Rectal smooth muscle tissue (tissue), 1 donor: ENCODE measurements around the gene SCN3B.

ENCODE experiments used
- H3K27ac ChIP-seq: one replicate; pipeline ENCODE4 v1.7.0; 2013; ENCODE audit warnings: low read depth, low read length, inconsistent platforms
- H3K27me3 ChIP-seq: one replicate; pipeline ENCODE4 v1.7.0; 2013; ENCODE audit warnings: low read length; ENCODE audit not compliant: control insufficient read depth, insufficient read depth
- H3K36me3 ChIP-seq: one replicate; pipeline ENCODE4 v1.7.0; 2013; ENCODE audit warnings: low read length; ENCODE audit not compliant: control insufficient read depth, insufficient read depth
- H3K4me1 ChIP-seq: one replicate; pipeline ENCODE4 v1.7.0; 2013; ENCODE audit warnings: low read length; ENCODE audit not compliant: control insufficient read depth, insufficient read depth
- H3K4me3 ChIP-seq: one replicate; pipeline ENCODE4 v1.7.0; 2013; ENCODE audit warnings: low read length
- H3K9ac ChIP-seq: one replicate; pipeline ENCODE4 v1.7.0; 2013; ENCODE audit warnings: low read length

SCN3B gene

GRCh38 chr11:123652599-123652998 is 1.8 kb downstream of the SCN3B start:
- Histone ChIP-seq H3K27me3 (peaks cover 5% of the 10 kb centered on the region), H3K27ac (no peak overlapping the region), H3K9ac (no peak overlapping the region), H3K36me3 (no peaks in the 10 kb centered on the region), H3K4me1 (no peaks in the 10 kb centered on the region), H3K4me3 (no peak overlapping the region)

DNA sequence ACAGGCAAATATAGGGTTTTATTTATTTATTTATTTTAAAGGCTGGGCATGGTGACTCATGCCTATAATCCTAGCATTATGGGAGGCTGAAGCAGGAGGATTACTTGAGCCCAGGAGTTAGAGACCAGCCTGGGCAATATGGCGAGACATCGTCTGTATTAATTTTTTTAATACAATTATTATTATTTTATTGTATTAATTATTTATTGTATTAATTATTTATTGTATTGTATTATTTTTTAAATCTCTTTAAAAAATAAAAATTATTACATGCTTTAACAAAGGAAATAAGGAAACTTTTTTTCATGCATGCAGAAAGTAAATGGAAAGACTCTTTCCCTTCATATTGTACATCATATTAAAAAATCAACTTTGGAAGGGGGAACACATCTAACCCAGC is 3.5 kb downstream of the SCN3B start:
- Histone ChIP-seq H3K9ac (no peak overlapping the region), H3K4me3 (no peak overlapping the region), H3K27me3 (peaks cover 5% of the 10 kb centered on the region), H3K4me1 (no peaks in the 10 kb centered on the region), H3K27ac (no peak overlapping the region), H3K36me3 (no peaks in the 10 kb centered on the region)

GRCh38 chr11:123645286-123645975 is 9.0 kb downstream of the SCN3B start:
- H3K36me3 ChIP-seq = no peaks in the 10 kb centered on the region
- no peaks in the 10 kb centered on the region for H3K4me1 ChIP-seq
- H3K27ac ChIP-seq = no peak overlapping the region
- peaks cover 3% of the 10 kb centered on the region for H3K27me3 ChIP-seq
- H3K4me3 ChIP-seq = no peak overlapping the region
- H3K9ac ChIP-seq = no peak overlapping the region

GRCh38 chr11:123642435-123642834 is 12.0 kb downstream of the SCN3B start:
- no peak overlapping the region for H3K9ac ChIP-seq
- H3K4me3 ChIP-seq = no peak overlapping the region
- H3K27me3 ChIP-seq = no peaks in the 10 kb centered on the region
- no peaks in the 10 kb centered on the region for H3K36me3 ChIP-seq
- no peaks in the 10 kb centered on the region for H3K4me1 ChIP-seq
- H3K27ac ChIP-seq = no peak overlapping the region

- Histone ChIP-seq H3K27me3 (no peaks in the 10 kb centered on the region), H3K36me3 (no peaks in the 10 kb centered on the region), H3K4me3 (no peak overlapping the region), H3K27ac (no peak overlapping the region), H3K4me1 (no peaks in the 10 kb centered on the region), H3K9ac (no peak overlapping the region)
These were observed 13.0 kb downstream of the SCN3B start for GRCh38 chr11:123641495-123641840.

GRCh38 chr11:123640677-123641494 is 13.5 kb downstream of the SCN3B start:
- no peaks in the 10 kb centered on the region for H3K4me1 ChIP-seq
- no peak overlapping the region for H3K4me3 ChIP-seq
- no peaks in the 10 kb centered on the region for H3K36me3 ChIP-seq
- H3K27me3 ChIP-seq = no peaks in the 10 kb centered on the region
- H3K27ac ChIP-seq = no peak overlapping the region
- no peak overlapping the region for H3K9ac ChIP-seq

DNA sequence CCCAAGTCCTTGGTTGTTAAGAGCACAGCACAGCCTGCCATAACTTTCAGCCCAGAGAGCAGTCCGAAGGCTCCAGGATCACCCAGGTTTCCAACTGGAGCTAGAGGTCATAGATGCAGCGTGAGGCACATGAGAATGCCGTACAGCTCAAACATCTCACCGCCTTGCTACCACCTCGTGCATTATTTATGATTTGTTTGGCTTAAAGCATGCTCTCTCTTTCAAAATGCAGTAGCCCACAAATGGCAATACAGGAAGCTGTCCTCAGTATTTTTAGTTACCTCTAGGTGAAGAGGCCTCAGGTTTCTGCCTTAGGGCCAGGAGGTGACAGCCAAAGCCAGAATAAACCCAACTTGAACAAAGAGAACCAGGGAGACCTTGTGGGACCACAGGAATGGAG is 14.4 kb downstream of the SCN3B start:
- H3K4me1 ChIP-seq = no peaks in the 10 kb centered on the region
- H3K27ac ChIP-seq = no peak overlapping the region
- no peaks in the 10 kb centered on the region for H3K27me3 ChIP-seq
- H3K4me3 ChIP-seq = no peak overlapping the region
- no peak overlapping the region for H3K9ac ChIP-seq
- no peaks in the 10 kb centered on the region for H3K36me3 ChIP-seq

DNA sequence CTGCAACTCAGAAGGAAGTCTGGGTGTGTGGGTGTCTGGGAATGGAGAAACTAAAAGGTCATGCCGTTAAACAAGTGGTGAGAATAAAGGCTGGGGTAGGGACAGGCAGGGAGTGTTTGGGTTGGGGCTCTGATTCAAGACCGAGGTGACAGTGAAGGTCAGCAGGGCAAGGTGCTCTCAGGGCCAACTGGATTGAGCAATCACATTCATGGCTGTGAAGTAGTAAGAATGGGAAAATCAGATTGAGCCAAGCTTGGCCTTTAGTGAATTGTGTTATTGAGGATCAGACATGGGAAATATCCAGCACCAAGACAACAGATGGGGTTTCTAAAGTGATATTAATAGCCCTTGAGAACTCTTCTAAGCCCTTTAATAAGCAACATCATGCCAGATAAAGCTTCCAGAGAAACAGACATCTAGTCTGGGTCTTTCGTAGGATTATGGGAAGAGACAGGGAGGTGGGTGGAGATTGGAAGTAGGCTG is 24.3 kb downstream of the SCN3B start:
- no peaks in the 10 kb centered on the region for H3K4me1 ChIP-seq

DNA sequence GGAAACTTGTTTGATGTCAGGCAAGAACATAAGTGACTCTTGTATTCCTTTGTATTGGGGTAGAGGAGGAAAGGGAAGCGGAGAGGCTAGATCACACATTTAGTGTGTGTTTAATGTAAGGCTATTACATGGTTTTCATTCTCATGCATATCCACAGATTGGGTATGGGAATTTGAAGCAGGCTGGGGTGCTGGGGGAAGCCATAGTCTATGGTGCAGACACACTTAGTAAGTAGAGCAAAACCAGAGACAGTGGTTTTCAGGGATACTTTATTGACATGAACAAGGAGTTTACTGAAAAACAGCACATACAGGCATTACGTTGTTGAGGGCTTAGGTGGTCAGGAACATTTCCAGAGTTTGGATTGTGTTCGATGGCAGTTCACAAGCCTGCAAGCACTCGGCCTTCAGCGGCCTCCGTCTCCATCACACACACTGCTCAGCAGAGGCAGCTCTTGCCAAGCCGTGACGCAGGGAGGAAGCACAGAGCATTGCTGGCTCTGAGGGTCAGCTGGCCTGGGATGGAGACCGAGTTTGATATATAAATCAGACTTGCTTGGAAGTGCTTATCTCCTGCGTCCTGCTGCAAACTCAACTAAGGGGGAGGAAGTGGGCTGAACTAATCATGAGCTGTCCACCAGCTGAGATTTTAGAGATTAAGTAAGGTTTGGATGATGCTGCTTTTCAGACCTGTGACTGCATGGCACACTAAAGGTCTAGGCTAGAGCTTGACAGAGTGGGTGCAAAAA is 25.3 kb downstream of the SCN3B start:
- no peaks in the 10 kb centered on the region for H3K36me3 ChIP-seq
- no peak overlapping the region for H3K27ac ChIP-seq
- H3K9ac ChIP-seq = no peak overlapping the region
- H3K4me3 ChIP-seq = no peak overlapping the region
- H3K27me3 ChIP-seq = no peaks in the 10 kb centered on the region
- H3K4me1 ChIP-seq = no peaks in the 10 kb centered on the region

More for the DNA sequence above, 24.3 kb downstream of the SCN3B start:
- H3K27ac ChIP-seq = no peak overlapping the region
- no peak overlapping the region for H3K9ac ChIP-seq
- H3K27me3 ChIP-seq = no peaks in the 10 kb centered on the region
- no peak overlapping the region for H3K4me3 ChIP-seq
- no peaks in the 10 kb centered on the region for H3K36me3 ChIP-seq

DNA sequence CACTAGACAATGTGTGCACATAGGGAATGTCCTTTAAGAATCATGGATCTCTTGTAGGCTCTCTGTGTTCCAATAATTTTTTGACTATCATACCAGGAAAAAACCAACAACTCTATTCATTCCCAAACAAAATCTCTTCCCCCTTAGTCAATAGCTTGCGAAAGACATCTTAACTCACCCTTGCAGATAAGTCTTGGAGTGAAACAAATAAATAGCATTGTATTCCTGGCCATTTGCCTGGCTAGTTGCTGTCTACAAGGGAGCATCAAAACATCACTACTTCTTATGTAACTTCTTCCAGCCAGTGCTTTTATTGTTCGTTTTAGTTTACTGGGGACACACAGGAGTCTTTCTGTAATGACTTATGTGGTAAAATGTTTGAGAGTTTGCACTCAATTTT is 29.4 kb downstream of the SCN3B start:
- Histone ChIP-seq H3K9ac (no peak overlapping the region), H3K36me3 (no peaks in the 10 kb centered on the region), H3K4me3 (no peak overlapping the region), H3K4me1 (no peaks in the 10 kb centered on the region), H3K27me3 (no peaks in the 10 kb centered on the region), H3K27ac (no peak overlapping the region)

GRCh38 chr11:123622576-123622975 is 31.8 kb downstream of the SCN3B start:
- Histone ChIP-seq H3K36me3 (peaks cover 3% of the 10 kb centered on the region), H3K4me3 (no peak overlapping the region), H3K9ac (no peak overlapping the region), H3K27me3 (no peaks in the 10 kb centered on the region), H3K4me1 (no peaks in the 10 kb centered on the region), H3K27ac (no peak overlapping the region)

DNA sequence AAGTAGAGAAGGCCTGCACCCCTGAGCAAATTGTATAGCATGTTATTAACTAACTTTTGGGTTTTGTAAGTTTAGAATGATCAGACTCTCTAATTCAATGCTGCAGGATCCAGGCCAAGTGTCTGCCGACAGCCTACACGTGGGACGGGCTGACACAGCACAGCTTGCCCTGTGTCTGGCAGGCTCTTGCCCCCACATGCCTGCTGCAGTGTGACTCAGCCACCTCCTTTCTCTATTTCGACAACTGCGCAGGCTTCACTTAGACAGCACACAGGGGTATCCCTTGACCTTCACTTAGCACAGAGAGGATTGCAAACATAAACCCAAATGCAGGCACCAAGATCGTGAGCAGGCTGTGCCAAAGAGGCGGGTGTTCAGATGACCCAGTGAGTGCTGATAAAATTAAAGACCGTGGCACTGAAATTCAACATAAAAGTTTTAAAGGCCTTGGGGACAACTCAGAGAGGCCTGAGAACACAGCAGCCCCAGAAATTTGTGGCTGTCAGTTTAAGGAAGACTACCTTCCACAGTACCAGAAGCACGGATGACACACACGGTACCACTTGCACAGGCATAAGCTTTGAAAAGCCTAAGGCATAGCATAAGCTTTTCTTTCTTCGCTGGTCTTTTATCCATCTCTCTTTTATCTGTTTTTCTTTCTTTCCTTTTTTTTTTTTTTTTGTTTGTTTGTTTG is 37.8 kb downstream of the SCN3B start:
- Histone ChIP-seq H3K36me3 (peaks cover 3% of the 10 kb centered on the region), H3K4me1 (peaks cover 4% of the 10 kb centered on the region), H3K27ac (peak overlapping the region; percentile 17), H3K27me3 (no peaks in the 10 kb centered on the region), H3K4me3 (no peak overlapping the region), H3K9ac (no peak overlapping the region)
